Natural killer cell (primary cell): ENCODE results near the gene SPAG17. TPM values are rescaled to one million over a fixed set of nuclear protein-coding genes. Genes with fewer than 3 reads are reported as not detected.

Source experiments
- ATAC-seq, 3 donors: fragments of 150-1000 bp in 2 of 3; fragments of 200-7000 bp in 1 of 3; cut with Tn5 transposase; 1 replicate in 1 of 3; 2 replicates in 2 of 3; pipeline ENCODE4 v1.10.0; 2021; ENCODE audit warnings: mild to moderate bottlenecking in 2 of 3, moderate library complexity in 2 of 3
- DNase-seq, 2 donors: peaks; one replicate each; pipeline versions ENCODE4 v3.0.0 to v3.0.0-alpha.2; 2013 to 2021; ENCODE audit warnings: mixed read lengths in 1 of 2
- H3K27ac ChIP-seq: one replicate; pipeline ENCODE4 v1.5.1; 2013; ENCODE audit warnings: mild to moderate bottlenecking, low read length
- H3K27me3 ChIP-seq: one replicate; pipeline ENCODE4 v1.6.1; 2013; ENCODE audit warnings: low read length; ENCODE audit not compliant: control insufficient read depth, insufficient read depth
- H3K36me3 ChIP-seq: one replicate; pipeline ENCODE4 v1.6.1; 2013; ENCODE audit warnings: low read length; ENCODE audit not compliant: control insufficient read depth, insufficient read depth
- H3K4me1 ChIP-seq: one replicate; pipeline ENCODE4 v1.6.1; 2013; ENCODE audit warnings: low read length; ENCODE audit not compliant: control insufficient read depth, insufficient read depth
- H3K4me3 ChIP-seq: one replicate; pipeline ENCODE4 v1.5.1; 2013; ENCODE audit warnings: low read length
- H3K9me3 ChIP-seq: one replicate; pipeline ENCODE4 v1.6.1; 2013; ENCODE audit warnings: low read length; ENCODE audit not compliant: control insufficient read depth, insufficient read depth
- H3K27ac Mint-ChIP-seq, 2 donors: one replicate each; pipeline ENCODE4 v1.8.0; 2022; ENCODE audit warnings: mild to moderate bottlenecking in 2 of 2, mixed read lengths in 2 of 2, moderate library complexity in 1 of 2
- H3K27me3 Mint-ChIP-seq, 2 donors: one replicate each; pipeline ENCODE4 v1.8.0; 2022; ENCODE audit warnings: low read depth in 2 of 2, mixed read lengths in 2 of 2
- H3K36me3 Mint-ChIP-seq: one replicate; pipeline ENCODE4 v1.8.0; 2022; ENCODE audit warnings: mixed read lengths
- H3K4me1 Mint-ChIP-seq, 2 donors: one replicate each; pipeline ENCODE4 v1.8.0; 2022; ENCODE audit warnings: mixed read lengths in 2 of 2
- H3K4me3 Mint-ChIP-seq: one replicate; pipeline ENCODE4 v1.8.0; 2022; ENCODE audit warnings: mild to moderate bottlenecking, moderate library complexity, mixed read lengths
- H3K9me3 Mint-ChIP-seq, 2 donors: one replicate each; pipeline ENCODE4 v1.8.0; 2022; ENCODE audit warnings: mixed read lengths in 2 of 2
- WGBS: methylation state at CpG from one replicate; pipeline ENCODE4 v1.1.7; 2013; ENCODE audit warnings: missing lambda C conversion rate; ENCODE audit not compliant: insufficient coverage; 5-methylcytosine and 5-hydroxymethylcytosine counted together
- intact Hi-C: fragments of 100-400 bp; cut with micrococcal nuclease; formaldehyde crosslinking; loops from one replicate; pipeline ENCODE4 v1.14.2; 2022
- total RNA-seq, 4 donors: library from RNA; stranded (reverse); fragments of 120-200 nt in 1 of 4; gene quantifications; one replicate each; pipeline versions ENCODE4 v1.2.3 to v1.2.4, GENCODE V29; 2013 to 2022
- TF ChIP-seq, protein P1 (sequence below): fragments of 200-600 bp; IDR thresholded peaks from one replicate; pipeline ENCODE4 v1.8.0; 2022; ENCODE audit warnings: antibody characterized with exemption

The SPAG17 gene
- total RNA-seq, 3 donors from 2014 or later (not counting 1 experiment from before 2014, with no cell fraction given) = not detected

DNA sequence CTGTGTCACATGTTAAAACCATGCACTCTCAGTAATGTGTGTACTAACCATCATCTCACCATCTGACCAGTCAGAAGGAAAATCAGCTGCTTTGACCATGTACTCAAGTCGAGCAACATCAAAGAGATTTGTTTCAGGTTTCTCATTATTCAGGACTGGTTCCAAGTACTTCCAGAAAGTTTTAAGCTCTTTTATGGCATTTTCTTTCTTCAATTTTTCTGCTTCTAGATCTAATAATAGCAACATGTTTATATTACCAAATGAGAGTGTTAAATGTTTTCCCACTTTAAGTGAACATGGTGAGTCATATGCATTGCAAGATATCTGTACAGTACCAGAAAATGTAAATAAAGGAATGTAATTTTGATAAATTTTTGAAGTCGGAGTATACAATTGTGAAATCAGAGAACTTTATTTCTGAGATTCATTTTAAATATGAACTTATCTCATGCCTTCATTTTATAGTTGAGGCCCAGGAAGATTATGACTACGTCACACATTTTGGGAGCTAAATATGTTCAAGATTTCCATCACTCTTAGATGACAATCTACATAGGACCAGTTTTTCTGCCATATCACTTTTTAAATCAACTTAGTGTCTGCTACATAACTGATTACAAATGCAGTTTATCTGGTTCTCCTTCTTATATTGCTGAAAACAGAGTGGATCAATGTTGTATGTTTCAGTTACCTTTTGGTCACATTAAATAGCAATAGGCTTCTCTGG lies 87.2 kb downstream of the SPAG17 start:
- 70% methylated on average over 2 of the region's 3 CpGs for WGBS

DNA sequence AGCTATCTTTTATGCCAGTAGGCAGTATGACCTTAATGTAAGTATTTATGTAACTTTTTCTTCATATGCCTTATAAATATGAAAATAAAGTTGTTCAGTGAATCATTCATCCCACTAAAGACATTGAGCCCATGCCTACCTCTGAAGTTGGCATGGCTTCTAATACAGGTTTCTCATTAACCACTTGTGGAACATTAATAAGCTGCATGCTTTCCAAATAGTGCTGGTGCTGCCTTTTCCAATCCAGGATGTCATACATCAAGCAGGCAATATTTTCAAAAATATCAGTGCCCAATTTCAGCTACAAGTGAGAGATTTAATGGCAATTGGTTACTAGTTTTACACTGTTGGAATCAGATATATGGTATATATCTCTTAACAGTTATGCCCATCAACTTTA lies 92.0 kb downstream of the SPAG17 start:
- H3K4me1 ChIP-seq = no peaks in the 10 kb centered on the region
- Mint-ChIP-seq H3K36me3 (no peaks in the 10 kb centered on the region), H3K9me3 (peaks cover 3 to 5% of the 10 kb centered on the region in 2 donors), H3K27ac (no peak overlapping the region), H3K27me3 (peaks cover 0 to 3% of the 10 kb centered on the region in 2 donors), H3K4me3 (no peak overlapping the region), H3K4me1 (no peaks in the 10 kb centered on the region)
- H3K4me3 ChIP-seq = no peak overlapping the region
- TF ChIP-seq, protein P1, sequence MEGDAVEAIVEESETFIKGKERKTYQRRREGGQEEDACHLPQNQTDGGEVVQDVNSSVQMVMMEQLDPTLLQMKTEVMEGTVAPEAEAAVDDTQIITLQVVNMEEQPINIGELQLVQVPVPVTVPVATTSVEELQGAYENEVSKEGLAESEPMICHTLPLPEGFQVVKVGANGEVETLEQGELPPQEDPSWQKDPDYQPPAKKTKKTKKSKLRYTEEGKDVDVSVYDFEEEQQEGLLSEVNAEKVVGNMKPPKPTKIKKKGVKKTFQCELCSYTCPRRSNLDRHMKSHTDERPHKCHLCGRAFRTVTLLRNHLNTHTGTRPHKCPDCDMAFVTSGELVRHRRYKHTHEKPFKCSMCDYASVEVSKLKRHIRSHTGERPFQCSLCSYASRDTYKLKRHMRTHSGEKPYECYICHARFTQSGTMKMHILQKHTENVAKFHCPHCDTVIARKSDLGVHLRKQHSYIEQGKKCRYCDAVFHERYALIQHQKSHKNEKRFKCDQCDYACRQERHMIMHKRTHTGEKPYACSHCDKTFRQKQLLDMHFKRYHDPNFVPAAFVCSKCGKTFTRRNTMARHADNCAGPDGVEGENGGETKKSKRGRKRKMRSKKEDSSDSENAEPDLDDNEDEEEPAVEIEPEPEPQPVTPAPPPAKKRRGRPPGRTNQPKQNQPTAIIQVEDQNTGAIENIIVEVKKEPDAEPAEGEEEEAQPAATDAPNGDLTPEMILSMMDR = no peak
- H3K9me3 ChIP-seq = no peaks in the 10 kb centered on the region
- no peaks in the 10 kb centered on the region for H3K27me3 ChIP-seq
- no peak overlapping the region for H3K27ac ChIP-seq
- no peak for DNase-seq
- intact Hi-C loops = no loop called here
- no peak for ATAC-seq
- H3K36me3 ChIP-seq = no peaks in the 10 kb centered on the region

More for the DNA sequence above, 87.2 kb downstream of the SPAG17 start:
- DNase-seq = no peak
- Histone ChIP-seq H3K4me1 (no peaks in the 10 kb centered on the region), H3K36me3 (no peaks in the 10 kb centered on the region), H3K4me3 (no peak overlapping the region), H3K27me3 (no peaks in the 10 kb centered on the region), H3K27ac (no peak overlapping the region), H3K9me3 (no peaks in the 10 kb centered on the region)
- Mint-ChIP-seq H3K4me3 (no peak overlapping the region), H3K27ac (no peak overlapping the region), H3K4me1 (no peaks in the 10 kb centered on the region), H3K9me3 (peaks cover 0 to 5% of the 10 kb centered on the region in 2 donors), H3K27me3 (no peaks in the 10 kb centered on the region), H3K36me3 (no peaks in the 10 kb centered on the region)
- intact Hi-C loops = no loop called here
- ATAC-seq = no peak
- TF ChIP-seq, protein P1 = no peak

DNA sequence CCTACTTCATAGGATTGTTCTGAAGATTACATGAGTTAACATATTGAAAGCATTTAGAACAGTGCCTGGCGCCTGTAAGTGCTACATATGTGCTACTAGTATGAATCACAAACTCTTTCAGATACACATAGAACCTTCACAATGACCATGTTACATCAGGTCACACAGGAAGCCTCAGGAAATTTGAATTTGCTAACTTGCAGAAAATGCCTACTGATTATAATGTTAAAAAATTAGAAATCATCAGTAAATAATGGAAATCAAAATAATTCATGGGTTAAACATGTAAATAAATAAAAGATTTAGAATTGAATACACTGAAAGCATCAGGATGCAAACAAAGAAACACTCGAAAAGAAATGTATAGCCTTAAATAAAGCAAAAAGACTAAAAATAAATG lies 94.9 kb downstream of the SPAG17 start:
- intact Hi-C loops = no loop called here

More for the DNA sequence above, 94.9 kb downstream of the SPAG17 start:
- no peak for DNase-seq
- no peak overlapping the region for H3K4me3 ChIP-seq
- Mint-ChIP-seq H3K4me1 (no peaks in the 10 kb centered on the region), H3K4me3 (no peak overlapping the region), H3K36me3 (no peaks in the 10 kb centered on the region), H3K9me3 (peaks cover 3% of the 10 kb centered on the region in 2 donors), H3K27ac (no peak overlapping the region), H3K27me3 (peaks cover 0 to 3% of the 10 kb centered on the region in 2 donors)
- H3K9me3 ChIP-seq = no peaks in the 10 kb centered on the region
- no peaks in the 10 kb centered on the region for H3K36me3 ChIP-seq
- WGBS = 89% methylated on average over 1 of the region's 2 CpGs
- H3K27me3 ChIP-seq = no peaks in the 10 kb centered on the region
- H3K4me1 ChIP-seq = no peaks in the 10 kb centered on the region
- TF ChIP-seq, protein P1 = no peak
- no peak for ATAC-seq
- H3K27ac ChIP-seq = no peak overlapping the region
